RPMI7951 (cell line): Measurements from ENCODE around the gene CNOT9. TPM values are rescaled to one million over a fixed set of nuclear protein-coding genes. Genes with fewer than 3 reads are reported as not detected.
"Not testable (repeated sequence)": the region's sequence is repeated elsewhere in the genome, so short reads cannot be mapped to it uniquely, and the experiment has no call there.

Source experiments
- DNase-seq: peaks from one replicate; pipeline ENCODE4 v3.0.0-alpha.2; 2012; ENCODE audit warnings: low read depth
- total RNA-seq: library from RNA; depleted of rRNA; stranded (reverse); fragments of >200 nt; shearing (Covaris generic); gene quantifications from 2 replicates; pipeline ENCODE4 v1.2.3, GENCODE V29; 2014; rRNA removed

Gene CNOT9, protein sequence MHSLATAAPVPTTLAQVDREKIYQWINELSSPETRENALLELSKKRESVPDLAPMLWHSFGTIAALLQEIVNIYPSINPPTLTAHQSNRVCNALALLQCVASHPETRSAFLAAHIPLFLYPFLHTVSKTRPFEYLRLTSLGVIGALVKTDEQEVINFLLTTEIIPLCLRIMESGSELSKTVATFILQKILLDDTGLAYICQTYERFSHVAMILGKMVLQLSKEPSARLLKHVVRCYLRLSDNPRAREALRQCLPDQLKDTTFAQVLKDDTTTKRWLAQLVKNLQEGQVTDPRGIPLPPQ
- 90.0 and 100 TPM in 2 replicates for total RNA-seq

DNA sequence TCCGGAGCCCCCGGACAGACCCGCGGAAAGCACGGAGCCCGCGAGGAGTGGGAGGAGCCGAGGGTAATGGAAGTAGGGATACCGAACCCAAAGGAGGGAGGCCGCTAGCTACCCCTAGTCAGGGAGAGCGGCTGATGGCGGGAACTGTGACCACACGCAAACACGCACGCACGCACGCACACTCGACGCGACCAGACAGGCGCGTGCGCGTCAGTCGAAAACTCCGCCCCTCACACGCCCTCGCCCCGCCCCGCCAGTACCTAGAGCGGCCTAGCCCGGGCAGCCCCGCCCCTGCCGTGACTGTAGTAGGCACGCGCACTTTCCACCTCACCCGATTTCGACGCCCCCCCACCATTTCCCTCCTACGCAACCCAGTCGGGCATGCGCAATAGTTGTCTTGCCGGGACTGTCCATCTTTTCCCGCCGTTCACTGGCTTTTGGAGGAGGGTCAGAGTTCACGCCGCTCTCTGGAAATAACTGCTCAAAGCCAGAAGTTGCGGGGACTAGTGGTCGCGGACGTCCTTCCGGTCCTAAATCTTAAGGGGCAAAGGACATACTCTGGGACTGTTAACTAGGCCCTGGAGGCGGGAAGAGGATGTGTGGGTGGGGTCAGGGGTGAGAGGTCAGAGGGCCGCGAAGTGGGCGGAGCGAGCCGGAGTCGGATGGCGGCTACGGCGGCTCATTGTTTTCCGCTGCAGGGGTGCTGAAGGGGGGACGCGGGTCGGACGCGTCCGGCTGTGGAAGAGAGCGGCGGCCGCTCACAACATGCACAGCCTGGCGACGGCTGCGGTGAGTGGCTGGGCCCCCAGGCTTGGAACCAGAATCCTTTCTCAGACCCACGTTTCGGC, at the start of gene CNOT9, which contains the start of gene USP37:
TSS of gene CNOT9 (plus strand) at position 650 of the 848 bp plus-strand sequence. CDS start at position 766, 116 bp downstream.
TSS of gene USP37 (minus strand) at position 162 of the 848 bp plus-strand sequence. CDS start 9,698 bp downstream, outside the sequence.
- peak; percentile 97 for DNase-seq

DNA sequence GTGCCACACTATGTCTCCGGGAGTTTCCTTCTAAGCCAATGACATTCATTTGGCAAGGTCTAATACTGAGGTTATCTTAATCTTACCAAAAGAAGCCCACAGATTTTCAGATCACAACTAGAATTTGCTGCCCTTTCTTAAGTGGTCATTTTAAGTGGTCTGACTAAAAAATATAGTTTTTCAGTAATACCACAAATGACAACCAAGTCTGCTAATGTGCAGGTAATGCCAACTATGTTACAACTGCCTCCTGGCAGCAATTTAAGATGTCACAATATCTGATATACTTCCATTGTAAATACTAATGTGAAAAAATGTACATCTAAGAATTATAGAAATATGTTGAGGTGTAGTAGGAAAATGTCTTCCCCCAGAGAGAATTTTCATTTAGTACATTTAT, 49.8 kb upstream of the CNOT9 start:
- no peak for DNase-seq

DNA sequence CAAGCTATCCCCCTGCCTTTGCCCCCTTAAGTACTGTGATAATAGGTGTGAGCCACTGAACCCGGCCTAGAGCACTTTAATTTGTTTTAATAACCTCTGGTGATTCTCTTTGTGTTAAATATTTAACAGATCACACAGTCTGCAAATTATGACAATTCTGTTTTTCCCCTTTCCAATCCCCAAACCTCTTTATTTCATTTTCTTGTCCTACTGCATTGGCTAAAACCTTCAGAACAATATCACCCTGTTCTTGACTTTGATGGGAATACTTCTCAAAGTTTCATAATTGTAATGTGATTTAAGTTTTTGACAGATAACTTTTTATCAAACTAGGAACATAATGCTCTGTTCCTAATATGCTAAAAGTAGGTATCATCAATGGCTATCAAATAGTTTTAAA, 45.0 kb upstream of the CNOT9 start:
- DNase-seq, result no peak

DNA sequence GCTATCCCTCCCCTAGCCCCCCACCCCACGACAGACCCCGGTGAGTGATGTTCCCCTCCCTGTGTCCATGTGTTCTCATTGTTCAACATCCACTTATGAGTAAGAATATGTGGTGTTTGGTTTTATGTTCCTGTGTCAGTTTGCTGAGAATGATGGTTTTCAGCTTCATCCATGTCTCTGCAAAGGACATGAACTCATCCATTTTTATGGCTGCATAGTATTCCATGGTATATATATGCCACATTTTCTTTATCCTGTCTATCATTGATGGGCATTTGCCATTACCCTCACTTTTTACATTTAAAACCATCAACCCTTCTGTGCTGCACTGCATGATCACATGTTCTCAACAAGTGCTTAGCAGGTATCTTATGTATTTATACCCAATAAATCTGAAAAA, 40.2 kb upstream of the CNOT9 start:
- not testable (repeated sequence) for DNase-seq

DNA sequence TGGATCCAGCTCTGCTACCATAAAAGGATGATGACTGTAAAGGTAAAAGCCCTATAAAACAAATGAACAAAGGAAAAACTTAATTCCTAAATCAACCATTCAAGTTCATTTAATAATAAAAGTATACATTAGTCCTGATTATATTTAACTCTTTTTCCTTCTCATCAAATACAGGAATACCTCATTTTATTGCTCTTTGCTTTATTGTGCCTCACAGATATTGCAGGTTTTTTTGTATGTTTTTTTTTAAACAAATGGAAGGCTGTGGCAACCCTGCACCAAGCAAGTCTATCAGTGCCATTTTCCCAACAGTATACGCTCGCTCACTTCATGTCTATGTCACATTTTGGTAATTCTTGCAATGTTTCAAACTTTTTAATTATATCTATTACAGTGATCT, 38.6 kb upstream of the CNOT9 start:
- no peak for DNase-seq

DNA sequence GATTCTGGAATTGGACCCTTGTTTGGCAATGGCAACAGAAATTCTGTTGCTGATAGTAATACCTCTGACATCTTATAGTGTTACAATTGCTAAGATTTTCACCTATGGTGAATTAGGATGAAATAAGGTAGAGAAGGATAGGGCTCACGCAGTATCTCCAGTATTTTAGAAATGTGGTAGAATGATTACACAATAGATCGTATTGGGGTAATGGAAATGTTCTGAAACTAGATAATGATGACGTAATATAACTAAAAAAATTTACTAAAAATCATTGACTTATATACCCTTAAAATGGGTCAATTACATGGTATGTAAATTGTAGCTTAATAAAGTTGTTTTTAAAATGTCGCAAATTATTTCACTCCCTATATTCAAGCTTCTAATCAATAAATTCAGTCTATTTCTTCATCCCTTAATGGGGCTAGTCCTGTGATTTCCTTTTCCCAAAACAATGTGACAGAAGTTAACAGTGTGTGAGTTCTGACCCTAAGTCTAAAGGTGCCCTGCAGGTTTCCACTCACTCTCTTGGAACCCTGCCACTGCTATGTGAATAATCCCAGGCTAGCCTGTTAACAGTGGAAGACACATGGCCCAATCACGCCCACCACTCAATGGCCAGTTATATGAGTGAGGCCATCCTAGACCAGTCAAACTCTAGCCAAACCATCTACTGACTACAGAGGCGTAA, 31.7 kb upstream of the CNOT9 start:
- DNase-seq, result peak; percentile 3

DNA sequence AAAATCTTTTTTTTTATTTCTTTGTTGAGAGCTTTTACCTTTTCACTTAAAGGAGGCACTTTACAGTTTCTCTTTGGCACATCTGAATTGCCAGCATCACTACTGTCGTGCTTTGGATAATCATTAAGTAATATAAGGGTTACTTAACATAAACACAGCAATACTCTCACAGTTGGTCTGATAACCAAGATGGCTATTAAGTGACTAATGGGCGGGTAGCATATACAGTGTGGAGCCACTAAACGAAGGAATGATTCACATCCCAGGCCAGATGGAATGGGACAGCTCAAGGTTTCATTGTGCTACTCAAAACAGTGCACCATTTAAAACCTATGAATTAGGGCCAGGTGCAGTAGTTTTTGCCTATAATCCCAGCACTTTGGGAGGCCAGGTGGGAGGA, 28.6 kb upstream of the CNOT9 start:
- no peak for DNase-seq

DNA sequence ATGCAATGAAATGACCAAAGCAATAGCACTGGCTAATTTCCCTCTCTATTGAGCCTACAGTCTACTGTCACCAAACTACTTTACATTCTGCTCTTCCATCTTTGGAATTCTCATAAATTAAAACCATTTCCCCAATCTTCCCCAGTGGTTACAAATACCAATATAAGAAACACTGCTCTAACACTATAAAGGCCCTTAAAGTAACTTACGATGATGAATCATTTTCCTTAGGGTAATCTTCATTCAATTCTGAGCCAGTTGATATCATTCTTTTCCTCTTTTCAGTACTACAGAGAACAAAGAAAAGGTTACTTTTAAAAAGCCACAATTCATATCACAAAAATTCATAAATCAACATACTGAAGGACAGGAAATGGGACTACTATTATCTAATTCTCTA, 22.6 kb upstream of the CNOT9 start:
- no peak for DNase-seq

DNA sequence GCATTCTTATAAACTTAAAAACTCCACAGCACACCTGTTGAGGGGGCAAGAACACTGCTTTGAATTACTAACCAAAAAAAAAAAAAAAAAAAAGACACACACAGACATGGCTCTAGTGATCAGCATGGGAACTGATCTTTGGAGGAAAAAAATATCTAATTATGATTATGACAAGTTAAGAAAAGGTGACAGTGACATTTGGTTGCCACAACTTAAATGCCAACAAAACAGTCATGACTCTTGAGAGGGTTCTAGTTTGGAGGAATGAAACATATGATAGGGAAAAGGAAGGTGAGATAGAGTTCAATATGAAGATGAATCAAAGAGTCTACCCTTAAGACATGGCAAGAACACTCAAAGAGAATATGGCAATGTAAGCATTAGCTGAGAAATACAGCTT, 21.1 kb upstream of the CNOT9 start:
- DNase-seq, result no peak

DNA sequence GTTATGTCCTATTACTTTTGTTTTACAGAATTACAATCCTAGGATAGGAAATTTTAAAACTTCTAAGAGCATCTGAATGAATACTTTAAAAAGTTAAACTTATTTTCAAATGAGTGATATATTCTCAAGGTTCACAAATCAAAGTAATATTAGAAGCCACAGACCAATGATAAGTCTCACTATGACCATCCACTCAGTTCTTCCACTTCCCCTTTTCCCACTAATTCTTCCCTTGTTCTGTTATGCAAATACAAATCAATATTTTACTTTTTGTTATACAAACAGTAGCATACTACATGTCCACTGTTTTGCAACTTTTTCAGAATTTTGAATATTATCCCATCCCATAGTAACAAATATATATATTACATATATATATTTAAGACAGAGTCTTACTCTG, 20.7 kb upstream of the CNOT9 start:
- no peak for DNase-seq

DNA sequence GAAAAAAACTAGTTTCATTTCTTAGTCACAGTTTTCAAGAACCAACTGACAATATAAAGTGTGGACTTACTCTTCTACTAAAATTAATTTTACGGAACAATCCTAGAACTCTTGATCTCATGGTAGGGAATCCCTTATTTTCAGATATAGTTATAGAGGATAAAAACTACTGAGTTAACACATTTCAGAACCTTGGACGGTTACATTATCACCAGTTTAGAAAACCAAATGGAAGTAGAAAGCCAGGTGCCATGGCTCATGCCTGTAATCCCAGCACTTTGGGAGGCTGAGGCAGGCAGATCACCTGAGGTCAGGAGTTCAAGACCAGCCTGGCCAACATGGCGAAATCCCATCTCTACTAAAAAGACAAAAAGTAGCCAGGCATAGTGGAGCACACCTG, 14.4 kb upstream of the CNOT9 start:
- DNase-seq, result not testable (repeated sequence)

DNA sequence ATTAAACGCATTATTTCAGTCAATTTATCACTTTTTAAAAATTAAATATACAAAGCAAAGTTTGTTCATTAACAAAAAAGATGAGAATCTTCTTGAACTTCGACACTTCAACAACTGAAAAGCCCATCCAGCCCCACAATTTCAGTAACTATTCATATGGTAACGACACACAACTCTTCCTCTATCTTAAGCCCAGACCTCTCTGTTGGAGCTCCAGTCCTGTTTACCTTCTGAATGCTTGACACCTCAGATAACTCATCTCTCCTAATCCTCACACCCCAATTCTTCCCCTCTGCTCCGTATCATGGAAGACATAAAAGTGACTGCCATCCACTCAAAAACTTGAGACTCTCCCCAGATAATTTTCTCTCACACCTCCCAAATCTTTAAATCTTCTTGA, 13.1 kb upstream of the CNOT9 start:
- no peak for DNase-seq

DNA sequence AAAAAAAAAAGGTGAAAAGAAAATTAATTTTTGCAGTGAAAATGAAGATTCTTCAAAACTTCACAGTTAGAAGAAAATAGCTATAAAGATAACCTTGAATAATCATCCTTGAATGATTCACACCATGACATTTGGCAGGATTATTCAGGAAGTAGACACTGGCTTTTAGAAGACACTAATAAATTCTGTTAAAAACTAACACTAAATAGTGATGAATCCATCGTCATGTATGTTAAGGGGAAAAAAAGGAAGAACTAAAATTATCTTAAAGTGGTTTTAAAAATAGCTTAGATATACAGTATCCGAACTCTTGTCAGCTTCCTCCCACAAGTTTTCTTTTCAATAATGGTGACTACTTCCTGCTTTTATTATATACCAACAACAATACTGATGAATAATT, 10.7 kb upstream of the CNOT9 start:
- DNase-seq, result no peak

DNA sequence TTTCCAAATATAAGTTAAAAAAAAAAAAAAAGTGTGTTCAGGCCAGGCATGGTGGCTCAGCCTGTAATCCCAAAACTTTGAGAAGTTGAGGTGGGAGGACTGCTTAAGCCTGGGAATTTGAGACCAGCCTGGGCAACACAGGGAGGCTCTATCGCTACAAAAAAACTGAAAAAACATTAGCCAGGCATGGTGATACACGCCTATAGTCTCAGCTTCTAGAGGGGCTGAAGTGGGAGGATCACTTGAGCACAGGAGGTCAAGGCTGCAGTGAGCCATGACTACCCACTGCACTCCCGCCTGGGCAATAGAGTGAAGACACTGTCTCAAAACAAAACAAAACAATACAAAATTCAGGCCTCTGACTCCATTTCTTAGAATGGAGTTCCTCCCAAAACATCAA, 9.7 kb upstream of the CNOT9 start:
- no peak for DNase-seq

DNA sequence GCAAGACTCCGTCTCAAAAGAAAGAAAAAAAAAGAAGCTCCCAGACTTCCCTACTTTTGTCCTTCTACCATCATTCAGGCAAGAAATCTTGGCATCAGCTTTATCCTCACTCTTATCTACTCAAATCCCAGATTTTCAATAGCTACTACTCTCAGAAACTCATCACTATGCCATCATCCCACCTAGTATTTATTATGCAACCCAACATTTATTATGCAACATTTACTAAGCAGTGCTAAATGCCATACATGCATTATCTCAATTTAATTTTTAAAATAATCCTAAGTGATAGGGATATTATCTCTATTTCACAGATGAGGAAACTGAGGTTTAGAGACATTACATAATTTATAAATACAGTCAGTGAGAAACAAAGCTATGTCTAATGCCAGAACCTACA, 4.6 kb upstream of the CNOT9 start:
- no peak for DNase-seq

DNA sequence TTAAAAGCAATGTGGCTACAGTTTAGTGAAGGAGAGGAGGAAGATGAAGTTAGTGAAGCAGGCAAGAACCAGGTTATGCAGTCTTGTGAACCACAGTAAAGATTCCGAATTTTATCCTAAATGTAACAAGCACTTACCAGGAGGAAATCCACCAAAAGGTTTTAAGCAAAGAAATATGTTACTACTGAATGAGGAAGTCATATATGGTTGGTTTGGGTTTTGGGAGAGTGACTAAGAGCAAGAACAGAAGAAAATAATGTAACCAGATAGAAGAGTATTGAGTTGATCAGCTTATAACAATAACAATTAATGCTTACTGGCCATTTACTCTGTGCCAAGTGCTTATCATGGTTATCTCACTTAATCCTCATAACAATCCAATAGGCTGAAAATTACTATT, 2.3 kb upstream of the CNOT9 start:
- DNase-seq, result no peak

DNA sequence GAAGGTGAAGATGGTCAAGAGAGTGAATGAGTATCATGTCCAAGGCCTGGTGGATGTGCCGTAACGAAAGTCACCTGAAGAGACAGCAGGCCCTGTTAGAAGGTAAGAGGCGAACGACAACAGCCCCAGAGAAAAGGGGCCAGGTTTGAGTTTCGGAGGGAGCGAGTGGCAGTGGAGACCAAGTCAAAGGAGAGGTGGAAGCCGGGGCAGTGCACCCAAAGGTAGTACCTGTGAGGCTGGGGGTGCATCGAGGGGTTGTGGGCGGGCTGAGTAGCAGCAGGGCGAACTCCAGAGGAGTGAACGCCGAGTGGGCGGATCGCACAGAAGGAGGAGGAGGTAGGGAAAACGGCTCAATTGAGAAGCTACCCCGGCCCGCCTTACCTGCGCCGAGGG, 846 bp upstream of the CNOT9 start:
- no peak for DNase-seq

DNA sequence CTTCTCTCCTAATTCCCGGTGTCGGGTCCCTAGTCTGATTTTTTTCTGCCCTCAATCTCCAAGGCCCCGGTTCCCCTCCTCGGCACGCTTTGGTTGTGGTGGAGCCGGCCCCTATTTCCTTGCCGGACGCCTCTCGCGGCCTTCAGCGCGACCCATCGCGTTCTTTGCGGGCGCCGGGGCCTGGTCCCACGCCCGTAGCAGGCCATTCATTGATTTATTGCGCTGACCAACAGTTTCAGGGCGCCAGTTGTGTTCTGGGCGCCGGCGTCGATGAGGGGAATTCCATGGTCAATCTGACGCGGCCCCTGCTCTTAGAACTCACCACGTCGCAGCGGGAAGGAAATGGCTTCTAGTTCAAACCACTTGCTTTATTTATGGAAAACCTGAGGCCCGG, 396 bp downstream of the CNOT9 start:
- DNase-seq, result peak; percentile 79

DNA sequence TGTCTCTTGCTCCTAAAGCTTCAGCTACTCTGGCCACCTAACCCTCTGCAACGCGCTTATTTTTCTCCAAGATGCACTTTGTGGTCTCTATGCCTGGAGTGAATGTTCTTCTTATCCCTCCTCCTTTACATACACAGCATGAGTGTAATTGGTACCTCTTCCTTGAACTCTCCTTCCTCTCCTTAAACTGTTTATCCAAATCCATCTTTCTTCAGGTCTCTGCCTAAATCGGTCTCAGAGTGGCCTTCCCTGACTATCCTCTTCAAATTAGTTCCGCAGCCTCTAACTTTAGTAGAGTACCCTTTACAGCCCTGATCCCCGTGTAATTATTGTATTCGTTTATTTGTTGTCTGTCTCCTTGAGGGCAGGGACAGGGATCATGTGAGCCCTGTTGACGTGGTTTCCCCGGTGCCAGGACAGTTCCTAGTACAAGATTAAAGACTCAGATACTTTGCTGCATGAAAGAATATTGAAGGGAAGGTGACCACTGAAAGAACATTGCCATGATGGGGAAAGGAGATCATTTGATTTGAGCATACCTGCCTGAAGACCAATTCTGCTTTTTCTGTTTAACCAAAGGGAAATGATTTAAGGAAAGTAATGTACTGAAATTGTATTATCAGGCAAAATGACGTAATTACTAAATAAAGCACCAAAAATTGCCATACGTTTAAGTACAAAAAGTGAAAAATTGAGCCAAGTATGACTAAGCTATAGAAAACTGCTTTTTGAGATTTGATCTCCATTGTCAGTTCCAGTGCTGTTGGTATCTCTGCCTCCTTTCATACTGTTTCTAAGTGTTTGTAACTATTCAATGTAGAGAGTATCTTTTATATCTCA, 1.2 kb downstream of the CNOT9 start:
- peak; percentile 44 for DNase-seq

DNA sequence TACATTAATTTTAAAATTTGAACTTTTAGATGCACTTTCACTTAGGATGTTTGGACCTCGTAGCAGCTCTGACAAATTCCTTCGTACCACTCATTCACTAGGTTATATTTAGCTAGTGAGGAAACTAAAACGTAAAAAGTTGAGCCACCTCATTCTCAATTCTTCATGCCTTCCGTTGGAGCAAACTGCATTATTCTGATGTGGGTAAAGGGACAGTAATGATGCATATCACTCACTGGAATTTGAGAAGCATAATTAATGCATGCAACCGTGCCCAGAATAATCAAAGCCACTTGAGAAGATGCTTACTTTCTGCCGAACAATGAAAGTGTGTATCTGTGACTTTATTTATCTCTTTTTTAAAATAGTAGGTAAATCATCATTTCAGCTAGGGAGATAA, 2.2 kb downstream of the CNOT9 start:
- peak; percentile 30 for DNase-seq

DNA sequence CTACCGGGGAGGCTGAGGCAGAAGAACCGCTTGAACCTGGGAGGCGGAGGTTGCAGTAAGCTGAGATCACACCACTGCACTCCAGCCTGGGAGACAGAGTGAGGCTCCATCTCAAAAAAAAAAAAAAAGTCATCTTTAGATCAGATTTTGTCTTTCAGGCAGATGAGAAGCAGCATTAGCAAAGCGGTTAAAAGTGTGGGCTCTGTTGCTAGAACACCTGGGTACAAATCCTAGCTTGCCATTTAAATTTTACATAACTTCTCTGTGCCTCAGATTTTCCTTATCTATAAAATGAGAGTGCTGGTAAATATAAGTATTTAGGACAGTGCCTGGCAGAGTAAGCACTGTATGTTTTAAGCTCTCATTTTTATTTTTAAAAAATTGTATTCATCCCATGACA, 8.2 kb downstream of the CNOT9 start:
- no peak for DNase-seq
